HG02763 (cell line): Measurements from ENCODE around the gene CPZ.
"Not testable (repeated sequence)": the region's sequence is repeated elsewhere in the genome, so short reads cannot be mapped to it uniquely, and the experiment has no call there.

ENCODE experiments used
- ATAC-seq: cut with Tn5 transposase; IDR thresholded peaks from one replicate; pipeline ENCODE4 v1.9.1; 2021; ENCODE audit warnings: mild to moderate bottlenecking, moderate library complexity; ENCODE audit not compliant: unreplicated experiment

Gene CPZ

DNA sequence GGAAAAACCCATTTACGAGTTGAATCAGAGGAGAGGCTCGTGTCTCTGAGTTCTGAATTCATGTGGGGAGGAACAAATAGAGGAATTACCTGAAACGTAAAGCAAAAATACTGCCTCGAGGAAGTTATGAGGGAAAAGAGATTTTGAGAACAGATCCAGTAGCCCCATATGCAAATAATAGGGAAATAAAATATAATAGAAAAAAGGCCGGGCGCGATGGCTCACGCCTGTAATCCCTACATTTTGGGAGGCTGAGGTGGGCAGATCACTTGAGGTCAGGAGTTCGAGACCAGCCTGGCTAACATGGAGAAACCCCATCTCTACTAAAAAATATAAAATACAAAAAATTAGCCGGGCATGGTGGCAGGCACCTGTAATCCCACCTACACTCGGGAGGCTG is 42.2 kb downstream of the CPZ start:
- not testable (repeated sequence) for ATAC-seq

DNA sequence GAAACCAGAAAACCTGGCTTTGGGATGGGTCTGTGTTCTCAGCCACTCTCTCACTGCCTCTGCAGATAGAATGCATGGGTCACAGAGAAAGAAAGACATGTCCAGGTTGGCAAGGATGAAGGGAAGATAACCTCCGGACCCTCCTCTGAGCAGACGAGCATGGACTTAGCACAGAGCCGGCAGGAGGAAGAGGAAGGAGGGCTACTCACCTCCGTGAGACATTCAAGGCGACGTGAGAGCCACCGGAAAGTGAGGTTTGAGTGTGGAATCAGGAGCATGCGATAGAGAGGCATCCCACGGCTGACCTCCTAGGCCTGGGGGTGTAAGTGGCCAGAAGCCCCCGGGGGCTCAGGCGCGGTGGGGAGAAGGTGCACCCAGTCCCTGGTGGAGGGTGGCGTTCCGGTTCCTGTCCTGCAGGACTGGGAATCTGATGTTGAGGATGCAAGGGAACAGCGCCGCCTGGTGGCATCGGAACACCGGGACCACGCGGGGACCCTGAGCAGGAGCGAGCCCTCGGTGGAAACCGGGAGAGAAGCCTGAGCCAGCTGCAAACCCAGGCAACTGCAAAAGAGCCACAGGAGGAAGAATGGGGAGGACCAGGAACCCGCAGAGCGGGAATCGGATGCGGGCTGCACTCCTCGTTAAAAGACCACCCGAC is 43.5 kb downstream of the CPZ start:
- ATAC-seq, result not testable (repeated sequence)

DNA sequence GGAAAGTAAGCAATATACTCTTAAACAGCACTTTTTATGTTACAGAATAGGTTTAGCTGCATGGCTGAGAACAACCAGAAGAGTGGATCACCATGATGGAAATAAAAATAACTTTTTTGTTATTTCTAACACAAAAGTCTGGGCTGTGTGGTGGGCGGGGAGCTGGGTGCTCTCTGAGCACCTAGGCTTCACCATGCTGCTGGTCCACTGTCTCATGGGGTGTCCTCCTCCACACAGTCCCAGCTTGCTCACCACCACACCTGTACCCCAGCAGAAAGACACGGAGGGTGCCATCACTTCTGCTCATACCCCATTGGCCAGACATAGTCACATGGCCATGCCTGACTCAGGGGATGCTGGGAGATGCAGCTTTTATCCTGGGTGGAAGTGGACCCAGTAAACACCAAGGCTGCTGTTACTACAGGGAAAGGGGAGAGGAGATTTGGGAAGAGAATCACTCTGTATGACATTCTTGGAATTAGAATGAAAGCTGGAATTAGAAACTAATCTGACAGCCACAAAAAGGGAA is 45.0 kb downstream of the CPZ start:
- no peak for ATAC-seq

GRCh38 chr4:8639021-8639420 is 46.5 kb downstream of the CPZ start:
- no peak for ATAC-seq

DNA sequence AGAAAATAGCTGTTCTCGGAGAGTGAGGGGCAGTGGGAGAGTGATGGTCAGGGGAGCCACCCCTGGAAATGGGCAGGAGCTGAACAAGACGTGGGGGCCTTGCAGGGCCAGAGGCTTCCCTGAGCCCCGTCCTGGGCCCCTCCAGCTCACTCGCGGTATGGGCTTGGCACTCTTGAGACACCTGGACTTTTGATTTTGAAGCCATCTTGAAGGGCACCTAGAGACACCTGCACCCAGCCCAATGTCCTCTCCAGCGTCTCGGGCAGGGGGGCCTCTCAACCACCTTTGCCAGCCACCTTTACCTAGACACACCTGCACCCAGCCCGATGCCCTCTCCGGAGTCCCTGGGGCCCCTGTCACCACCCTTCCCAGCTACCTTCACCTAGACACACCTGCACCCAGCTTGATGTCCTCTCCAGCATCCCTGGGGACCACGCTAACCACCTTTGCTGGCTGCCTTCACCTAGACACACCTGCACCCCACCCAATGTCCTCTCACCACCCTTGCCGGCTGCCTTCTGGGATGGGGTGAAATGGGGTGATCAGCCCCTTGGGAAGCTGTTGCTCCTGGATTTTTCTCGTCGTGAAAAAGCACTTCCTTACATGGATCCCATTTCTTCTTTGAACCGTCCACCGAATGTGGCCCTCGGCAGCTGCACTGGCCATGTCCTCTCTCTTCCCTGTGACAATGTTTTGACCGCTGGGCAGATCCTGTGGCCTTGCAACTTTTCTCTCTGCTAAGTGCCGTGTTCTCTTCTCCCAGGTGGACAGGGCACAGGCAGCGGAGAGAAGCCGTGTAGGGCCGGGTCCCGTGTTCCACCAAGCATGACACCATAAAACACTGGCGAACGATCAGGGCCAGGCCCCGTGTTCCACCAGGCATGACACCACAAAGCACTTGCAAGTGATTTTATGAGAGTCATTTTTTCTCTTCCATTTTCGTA is 47.5 kb downstream of the CPZ start:
- ATAC-seq, result no peak

- ATAC-seq, result no peak
Measured at GRCh38 chr4:8640816-8641215, 48.3 kb downstream of the CPZ start.

DNA sequence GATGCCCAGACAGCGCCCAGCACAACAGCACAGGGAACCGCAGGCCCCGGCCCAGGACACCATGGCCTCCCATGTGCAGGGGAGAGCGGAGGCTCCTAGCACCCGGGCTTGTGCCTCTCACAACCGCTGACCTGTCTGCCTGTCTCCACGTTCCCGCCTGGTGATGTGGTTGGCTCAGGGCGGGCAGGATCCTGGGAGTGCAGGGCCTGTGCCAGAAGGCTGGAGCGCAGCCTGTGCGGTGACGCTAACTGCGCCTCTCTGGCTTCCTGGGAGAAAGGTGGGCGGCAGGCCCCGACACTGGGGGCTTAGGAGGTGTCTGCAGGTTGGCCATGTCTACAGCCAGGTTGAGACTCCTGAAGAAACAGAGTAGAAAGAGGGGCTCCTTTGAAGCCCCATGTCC is 48.7 kb downstream of the CPZ start:
- no peak for ATAC-seq

DNA sequence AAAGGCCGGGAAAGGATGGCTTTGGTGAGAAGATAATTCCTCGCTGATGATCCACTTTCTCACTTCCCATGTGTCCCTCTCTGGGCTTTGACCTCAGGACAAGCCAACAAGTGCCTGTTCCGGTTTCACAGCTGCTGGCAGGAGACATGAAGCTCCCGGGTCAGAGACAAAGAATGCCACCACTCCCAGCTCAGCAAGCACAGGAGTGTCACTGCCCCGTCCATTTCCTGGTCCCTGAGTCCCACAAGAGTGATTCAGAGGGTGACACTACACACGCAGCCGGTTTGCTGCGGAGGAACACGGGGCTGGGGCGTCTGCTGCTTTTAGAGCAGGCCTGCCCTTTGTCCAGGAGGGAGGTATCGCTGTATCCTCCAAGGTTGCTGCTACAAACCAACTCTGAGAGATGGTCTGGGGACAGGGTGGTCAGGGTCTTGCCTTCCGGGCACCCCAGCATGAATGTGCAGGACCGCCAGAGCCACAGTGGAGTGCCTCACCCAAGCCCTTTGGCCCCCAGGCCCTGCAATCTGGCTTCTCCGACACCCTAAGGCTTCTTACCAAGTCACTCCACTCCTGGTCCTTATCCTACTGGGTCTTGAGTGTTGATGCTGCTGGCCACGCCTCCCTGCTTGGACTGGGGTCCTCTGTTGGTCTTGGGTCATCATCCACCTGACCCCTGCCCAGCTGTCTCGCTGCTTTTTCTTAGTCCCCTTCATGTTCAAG is 49.5 kb downstream of the CPZ start:
- ATAC-seq, result no peak

- ATAC-seq, result no peak
Measured at GRCh38 chr4:8642651-8643321, 50.2 kb downstream of the CPZ start.

GRCh38 chr4:8643441-8643840 is 50.9 kb downstream of the CPZ start:
- no peak for ATAC-seq

GRCh38 chr4:8643986-8644385 is 51.4 kb downstream of the CPZ start:
- no peak for ATAC-seq

DNA sequence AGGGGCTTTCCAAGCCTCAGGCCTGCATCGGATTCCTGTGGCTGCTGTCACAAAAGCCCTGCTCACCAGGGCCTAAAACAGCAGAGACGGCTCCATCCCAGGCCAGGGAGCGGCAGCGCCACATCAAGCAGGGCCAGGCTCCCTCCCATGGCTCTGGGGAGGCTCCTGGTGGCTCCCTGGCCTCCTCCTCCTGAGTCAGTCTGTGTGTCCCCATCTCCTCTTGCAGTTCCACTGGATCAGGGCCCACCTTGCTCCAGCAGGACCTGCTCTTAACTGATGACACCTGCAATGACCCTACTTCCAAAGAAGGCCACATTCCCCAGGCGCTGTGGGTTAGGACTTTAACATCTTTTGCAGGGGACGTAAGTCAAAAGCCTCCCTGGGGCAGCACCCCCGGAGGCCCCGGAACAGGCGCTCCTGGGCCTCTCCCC is 51.9 kb downstream of the CPZ start:
- ATAC-seq, result no peak

- ATAC-seq, result no peak
Measured at GRCh38 chr4:8644966-8645752, 52.6 kb downstream of the CPZ start.

- ATAC-seq, result no peak
Measured at GRCh38 chr4:8645753-8646124, 53.2 kb downstream of the CPZ start.

- no peak for ATAC-seq
Measured at GRCh38 chr4:8646296-8647093, 53.9 kb downstream of the CPZ start.

DNA sequence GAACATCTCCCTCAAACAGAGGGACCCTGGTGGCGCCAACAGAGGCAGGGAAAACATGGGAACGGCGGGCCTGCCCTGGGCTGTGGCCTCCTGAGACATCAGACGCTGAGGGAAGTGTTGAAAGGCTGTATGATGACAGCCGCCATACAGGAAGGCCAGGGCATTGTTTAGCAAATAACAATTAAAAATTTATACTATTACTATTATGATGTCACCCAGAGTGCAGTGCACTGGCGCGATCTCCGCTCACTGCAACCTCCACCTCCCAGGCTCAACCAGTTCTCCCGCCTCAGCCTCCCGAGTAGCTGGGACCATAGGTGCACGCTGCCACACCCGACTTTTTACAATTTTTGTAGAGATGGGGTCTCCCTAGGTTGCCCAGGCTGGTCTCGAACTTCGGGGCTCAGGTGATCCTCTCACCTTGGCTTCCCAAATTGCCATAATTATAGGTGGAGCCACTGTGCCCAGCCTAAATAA is 54.6 kb downstream of the CPZ start:
- no peak for ATAC-seq

DNA sequence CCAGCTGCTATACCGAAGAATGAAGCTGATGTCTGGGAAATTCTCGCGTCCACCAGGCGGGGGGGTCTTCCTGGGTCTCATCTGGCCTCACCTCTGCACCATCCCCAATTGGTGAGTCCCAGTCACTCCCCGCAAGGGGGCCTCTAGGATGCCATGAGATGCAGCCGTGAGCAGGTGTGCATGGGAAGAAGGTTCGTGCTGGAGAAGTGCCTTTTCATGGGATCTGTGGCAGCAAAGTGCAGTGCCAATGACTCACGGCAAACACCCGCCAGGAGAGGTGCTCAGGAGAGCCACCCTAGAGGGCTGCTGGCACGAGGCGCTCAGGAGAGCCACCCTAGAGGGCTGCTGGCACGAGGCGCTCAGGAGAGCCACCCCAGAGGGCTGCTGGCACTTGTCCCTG is 55.1 kb downstream of the CPZ start:
- no peak for ATAC-seq

GRCh38 chr4:8648296-8648695 is 55.7 kb downstream of the CPZ start:
- ATAC-seq, result no peak
